Renal cortical epithelial cell (primary cell): ENCODE results near the gene CACNA2D4. TPM values are rescaled to one million over a fixed set of nuclear protein-coding genes. Genes with fewer than 3 reads are reported as not detected.
A peak's percentile ranks its signal among the peaks of the same experiment; 100 is the strongest.

ENCODE experiments used
- DNase-seq: peaks from one replicate; pipeline ENCODE4 v3.0.0-alpha.2; 2011; ENCODE audit warnings: low read depth
- total RNA-seq: library from RNA; depleted of rRNA; stranded (reverse); fragments of >200 nt; gene quantifications from 2 replicates; pipeline ENCODE4 v1.2.3, GENCODE V29; 2014

The CACNA2D4 gene
- total RNA-seq, 1 donor from 2014 or later: 0.20 TPM

DNA sequence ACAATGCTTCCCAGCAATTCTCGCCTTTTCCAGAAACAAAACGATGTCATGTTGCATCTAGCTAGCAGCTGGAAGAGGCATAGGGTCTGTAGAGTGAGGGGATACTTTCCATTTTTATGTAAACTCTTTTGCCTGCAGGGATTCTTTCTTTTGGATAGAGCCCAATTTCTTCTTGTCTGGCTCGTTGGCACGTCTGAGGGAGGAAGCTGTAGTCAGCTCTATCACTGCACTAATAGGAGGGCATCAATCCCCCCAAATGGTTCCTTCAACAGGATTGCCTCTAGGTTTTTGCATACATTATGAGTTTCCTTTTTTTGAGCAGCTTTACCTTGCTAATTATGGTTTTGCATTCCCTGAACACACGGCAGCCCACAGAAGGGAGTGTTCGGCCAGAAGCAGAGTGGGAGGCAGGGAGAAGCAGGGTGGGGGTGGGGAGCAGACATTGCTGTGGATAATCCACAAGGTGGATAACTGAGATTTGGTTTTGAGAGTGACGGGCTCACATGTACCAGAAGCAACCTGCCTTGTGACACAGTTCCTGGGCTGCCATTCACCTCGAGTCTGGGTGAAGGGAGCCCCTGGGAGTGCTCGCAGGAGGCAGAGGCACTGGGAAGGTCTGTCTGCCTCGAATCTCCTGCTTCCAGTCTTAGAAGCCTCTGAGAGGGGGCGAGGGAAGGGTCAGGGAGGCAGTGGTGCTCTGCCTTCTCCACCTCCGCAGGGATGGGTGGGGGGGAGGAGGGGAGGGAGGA, 73.6 kb downstream of the CACNA2D4 start:
- no peak for DNase-seq

DNA sequence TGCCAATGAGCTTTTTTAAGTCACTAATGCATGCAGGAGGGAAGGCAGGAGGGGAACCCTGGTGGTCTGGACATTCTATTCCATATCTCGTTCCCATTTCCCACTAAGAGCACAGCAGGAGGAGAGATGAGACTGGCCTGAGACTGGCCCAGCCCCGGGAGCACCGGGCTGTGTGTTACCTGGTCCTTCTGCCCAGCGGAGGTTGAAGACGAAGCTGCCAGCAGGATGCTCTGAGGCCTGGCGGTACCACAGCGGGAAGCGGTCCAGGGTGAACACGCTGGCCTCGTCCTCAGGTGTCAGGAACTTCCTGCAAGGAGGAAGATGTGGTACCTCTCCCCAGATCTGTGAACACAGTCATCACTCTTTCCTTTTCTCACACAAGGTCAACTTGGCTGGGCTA, 74.2 kb downstream of the CACNA2D4 start:
- DNase-seq: no peak

GRCh38 chr12:1843641-1844005, 74.8 kb downstream of the CACNA2D4 start:
- no peak for DNase-seq

DNA sequence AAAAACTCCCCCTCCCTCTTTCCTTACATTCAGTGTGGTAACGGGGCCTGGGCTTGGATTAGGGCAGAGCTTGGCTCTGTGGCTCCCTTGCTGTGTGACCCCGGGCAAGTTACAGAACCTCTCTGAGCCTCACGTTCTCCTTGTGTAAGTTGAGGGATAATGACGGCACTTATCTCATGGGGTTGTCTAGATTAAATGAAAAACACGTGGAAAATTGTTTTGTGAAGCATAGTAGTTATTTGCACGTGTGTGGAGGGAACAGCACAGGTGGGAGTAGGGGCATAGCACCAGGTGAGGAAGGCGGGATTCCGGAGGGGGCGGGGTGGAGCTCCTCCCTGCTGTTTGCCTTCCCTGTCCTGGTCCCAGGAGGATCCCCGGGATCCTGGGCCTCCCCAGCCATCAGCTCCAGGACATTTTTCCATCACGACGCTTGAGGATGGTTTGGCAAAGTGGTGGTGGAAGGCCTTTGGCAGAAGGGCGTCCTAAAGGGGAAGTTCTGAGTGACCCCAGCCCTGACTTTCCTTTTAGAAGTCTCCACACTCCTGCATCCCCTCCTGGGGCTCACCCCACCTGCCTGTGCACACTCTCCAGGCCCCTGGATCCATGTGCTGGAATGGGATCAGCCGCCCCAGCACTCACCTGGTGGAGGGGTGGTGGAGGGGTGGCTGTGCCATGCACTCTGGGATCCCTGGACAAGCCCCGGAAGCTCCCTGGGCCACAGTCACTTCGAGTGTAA, 75.4 kb downstream of the CACNA2D4 start:
- no peak for DNase-seq

GRCh38 chr12:1842183-1842904, 76.1 kb downstream of the CACNA2D4 start:
- no peak for DNase-seq

DNA sequence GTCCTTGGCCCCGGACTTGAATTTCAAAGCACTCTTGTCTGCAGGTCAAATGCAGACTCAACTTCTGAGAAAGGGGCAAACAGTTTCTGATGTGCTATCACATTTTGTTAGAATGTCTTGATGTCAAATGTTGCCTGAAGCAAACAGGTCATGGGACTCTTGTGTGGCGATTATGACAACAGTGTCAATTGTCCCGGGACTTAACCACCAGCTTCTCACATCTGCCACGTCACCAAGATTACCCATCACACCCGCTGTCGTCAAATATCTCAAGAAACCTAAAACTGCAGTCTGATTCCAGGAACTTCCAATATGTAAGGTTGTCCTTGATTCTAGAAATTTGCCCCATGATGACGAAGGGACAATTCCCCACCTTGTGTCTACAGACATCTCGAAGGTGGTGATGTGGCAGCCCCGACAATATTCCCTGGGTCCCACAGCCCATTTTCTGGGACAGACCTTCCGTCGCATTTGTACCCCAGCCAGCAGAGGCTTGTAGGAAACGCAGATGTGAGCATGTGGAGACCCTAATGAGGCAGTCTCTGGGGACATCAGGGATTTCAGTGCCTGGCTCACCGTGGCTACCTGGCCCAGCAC, 76.8 kb downstream of the CACNA2D4 start:
- no peak for DNase-seq

DNA sequence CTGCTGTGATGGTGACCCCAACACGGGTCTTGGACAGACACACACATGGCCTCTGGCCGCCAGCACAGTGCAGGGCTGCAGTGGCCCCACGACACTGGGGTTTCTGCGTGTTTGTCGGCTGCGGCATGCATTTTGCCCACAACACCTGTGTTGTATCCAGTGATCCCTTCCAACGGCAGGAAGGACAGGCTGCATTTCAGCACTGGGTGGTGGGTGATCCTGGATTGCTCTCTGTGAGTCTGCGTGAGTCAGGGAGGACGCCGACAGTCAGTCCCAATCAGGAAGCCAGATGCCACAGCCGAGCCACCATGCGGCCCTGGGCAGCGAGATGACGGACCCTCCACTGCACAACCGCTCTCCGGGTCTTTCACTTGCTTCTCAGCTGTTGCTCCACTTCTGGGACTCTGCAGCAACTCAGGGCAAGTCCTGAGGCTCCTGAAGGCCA, 77.4 kb downstream of the CACNA2D4 start:
- no peak for DNase-seq

DNA sequence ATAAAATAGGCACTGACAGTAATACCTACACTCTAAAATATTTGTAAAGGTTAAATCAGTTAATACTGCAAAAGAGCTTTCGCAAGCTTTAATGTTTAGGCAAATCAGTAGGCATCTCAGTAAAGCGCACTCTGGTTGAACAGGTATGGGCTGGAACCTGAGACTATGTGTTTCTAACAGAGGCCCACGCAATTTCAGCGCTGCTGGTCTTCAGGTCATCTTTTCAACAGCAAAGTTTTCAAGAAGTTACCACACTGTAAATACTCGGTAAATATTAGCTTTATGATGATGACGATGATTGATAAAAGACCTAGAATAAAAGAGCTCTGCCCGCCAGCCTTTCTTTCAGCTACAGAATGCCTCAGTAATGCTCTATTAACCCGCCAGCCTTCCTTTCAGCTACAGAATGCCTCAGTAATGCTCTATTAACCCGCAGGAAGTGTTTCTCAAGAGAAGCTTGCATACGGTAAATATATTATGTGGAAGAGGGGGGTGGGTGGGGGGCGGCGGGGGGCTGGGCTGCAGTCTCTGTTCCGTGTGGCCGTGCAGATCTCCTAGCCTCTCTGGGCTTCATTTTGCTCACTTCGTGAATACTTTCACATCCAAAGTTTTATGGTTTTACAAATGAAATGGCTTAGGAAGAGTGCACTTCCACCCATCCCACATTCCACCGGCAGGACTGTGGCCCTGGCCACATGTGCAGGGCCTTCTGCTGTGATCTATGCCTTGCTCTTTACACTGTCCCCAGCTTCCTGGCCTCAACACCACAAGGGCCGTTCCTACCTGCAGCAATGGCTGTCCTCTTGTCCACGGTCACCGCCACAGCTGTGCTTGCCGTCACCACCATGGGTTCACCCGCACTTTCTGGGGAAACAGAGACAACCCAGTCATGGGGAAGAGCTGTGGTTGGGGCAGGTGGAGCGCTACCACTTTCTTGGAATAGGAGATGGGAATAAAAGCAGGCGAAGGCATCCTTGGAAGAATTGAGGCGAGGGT, 78.2 kb downstream of the CACNA2D4 start:
- DNase-seq: peak; percentile 65

- DNase-seq: no peak
Measured at GRCh38 chr12:1839464-1839863, 79.0 kb downstream of the CACNA2D4 start.

- no peak for DNase-seq
Measured at GRCh38 chr12:1838994-1839365, 79.5 kb downstream of the CACNA2D4 start.

- DNase-seq: no peak
Measured at GRCh38 chr12:1838205-1838993, 80.1 kb downstream of the CACNA2D4 start.

DNA sequence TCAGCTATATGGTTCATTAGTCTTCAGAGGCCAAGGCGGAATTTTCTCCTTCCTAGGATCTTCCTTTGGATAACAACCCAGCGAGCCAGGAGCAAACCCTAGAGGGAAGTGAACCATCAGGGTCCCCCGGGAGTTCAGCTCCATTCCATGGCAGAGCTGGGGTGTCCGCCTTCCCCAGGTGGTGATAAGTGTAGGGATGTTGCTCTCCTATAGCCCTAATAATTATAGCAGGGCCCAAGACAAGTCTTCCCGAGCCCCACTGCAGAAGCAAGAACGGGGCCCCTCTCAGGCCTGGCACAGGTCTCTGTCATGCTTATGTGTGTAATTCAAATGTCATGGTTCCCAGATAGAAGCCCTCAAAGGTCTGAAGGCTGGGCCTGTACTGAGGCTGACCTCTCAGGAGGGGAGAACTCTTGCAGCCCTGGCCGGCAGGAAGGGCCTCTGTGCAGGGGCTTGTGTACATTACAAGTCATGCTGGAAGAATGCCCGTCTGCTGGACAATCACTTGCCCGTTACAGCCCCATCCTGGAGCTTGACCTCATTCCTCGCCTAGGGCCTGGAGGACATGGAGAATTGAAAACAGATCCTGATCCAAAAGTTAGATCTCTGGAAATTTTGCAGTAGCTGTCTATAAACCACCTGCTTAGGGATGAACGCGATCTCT, 80.8 kb downstream of the CACNA2D4 start:
- peak; percentile 33 for DNase-seq

GRCh38 chr12:1836854-1837421, 81.5 kb downstream of the CACNA2D4 start:
- DNase-seq: peak; percentile 38

GRCh38 chr12:1836241-1836803, 82.1 kb downstream of the CACNA2D4 start:
- no peak for DNase-seq

- no peak for DNase-seq
Measured at GRCh38 chr12:1835211-1836131, 83.0 kb downstream of the CACNA2D4 start.

DNA sequence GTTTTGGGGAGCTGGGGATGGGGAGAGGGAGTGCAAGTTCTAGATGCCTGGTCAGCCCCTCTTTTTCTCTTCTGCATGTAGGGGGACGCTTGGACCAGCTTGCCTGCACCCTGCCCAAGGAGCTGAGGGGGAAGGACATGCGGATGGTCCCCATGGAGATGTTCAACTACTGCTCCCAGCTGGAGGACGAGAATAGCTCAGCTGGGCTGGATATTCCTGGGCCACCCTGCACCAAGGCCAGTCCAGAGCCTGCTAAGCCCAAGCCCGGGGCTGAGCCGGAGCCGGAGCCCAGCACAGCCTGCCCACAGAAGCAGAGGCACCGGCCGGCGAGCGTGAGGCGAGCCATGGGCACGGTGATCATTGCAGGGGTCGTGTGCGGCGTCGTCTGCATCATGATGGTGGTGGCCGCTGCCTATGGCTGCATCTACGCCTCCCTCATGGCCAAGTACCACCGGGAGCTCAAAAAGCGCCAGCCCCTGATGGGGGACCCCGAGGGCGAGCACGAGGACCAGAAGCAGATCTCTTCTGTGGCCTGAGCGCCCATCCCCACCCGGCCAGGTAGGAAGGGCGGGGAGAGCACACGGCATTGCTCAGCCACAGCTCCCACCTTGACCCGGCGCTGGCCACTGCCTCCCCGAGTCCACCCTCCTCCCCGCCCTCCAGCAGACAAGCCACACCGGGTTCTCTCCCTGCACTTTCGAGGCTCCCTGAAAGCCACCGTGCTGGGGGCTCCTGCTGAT, 84.1 kb downstream of the CACNA2D4 start:
- DNase-seq: no peak

- no peak for DNase-seq
Measured at GRCh38 chr12:1833596-1834028, 84.8 kb downstream of the CACNA2D4 start.
